GM12872 (cell line): Measurements from ENCODE around the gene ACTR1B.

ENCODE experiments used
- TF ChIP-seq, protein P1 (sequence below): IDR thresholded peaks from 3 replicates; pipeline ENCODE4 v1.5.1; 2011; ENCODE audit warnings: low read depth, mild to moderate bottlenecking, low read length, moderate library complexity; ENCODE audit not compliant: insufficient read depth

Gene ACTR1B

DNA sequence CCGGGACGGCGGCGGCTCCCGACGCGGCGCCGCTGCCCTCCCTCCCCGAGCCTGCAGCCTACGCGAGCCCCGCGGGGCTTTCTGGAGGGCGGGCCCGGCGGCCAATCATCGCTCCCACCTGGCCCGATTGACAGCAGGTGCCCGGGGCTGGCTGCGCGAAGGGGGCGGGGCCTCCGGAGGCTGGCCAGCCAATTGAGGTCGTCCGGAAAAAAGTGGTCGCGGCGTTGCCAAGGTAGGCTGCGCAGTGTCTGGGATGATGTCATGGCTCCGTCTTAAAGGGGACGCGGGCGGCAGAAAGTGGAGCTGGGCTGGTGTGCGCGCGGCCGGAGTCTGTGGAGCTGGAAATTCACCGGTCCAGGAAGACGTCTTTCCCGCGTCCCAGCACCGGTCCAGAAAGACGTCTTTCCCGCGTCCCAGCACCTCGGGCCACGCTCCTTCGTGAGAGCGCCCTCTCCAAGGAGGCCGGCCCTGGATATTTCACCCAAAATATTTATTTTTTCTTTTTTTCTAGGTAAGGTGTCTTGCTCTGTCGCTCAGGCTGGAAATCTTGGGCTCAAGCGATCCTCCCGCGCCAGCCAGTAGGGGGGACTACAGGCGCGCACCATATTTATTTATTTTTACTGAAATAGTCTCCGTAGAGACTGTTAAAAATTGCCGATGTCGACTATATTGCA, at the start of gene ACTR1B:
Gene ACTR1B (minus strand): TSS at position 83 of the 674 bp plus-strand sequence. CDS start 154 bp downstream, outside the sequence.
- TF ChIP-seq, protein P1, sequence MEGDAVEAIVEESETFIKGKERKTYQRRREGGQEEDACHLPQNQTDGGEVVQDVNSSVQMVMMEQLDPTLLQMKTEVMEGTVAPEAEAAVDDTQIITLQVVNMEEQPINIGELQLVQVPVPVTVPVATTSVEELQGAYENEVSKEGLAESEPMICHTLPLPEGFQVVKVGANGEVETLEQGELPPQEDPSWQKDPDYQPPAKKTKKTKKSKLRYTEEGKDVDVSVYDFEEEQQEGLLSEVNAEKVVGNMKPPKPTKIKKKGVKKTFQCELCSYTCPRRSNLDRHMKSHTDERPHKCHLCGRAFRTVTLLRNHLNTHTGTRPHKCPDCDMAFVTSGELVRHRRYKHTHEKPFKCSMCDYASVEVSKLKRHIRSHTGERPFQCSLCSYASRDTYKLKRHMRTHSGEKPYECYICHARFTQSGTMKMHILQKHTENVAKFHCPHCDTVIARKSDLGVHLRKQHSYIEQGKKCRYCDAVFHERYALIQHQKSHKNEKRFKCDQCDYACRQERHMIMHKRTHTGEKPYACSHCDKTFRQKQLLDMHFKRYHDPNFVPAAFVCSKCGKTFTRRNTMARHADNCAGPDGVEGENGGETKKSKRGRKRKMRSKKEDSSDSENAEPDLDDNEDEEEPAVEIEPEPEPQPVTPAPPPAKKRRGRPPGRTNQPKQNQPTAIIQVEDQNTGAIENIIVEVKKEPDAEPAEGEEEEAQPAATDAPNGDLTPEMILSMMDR, result peak; percentile 60

DNA sequence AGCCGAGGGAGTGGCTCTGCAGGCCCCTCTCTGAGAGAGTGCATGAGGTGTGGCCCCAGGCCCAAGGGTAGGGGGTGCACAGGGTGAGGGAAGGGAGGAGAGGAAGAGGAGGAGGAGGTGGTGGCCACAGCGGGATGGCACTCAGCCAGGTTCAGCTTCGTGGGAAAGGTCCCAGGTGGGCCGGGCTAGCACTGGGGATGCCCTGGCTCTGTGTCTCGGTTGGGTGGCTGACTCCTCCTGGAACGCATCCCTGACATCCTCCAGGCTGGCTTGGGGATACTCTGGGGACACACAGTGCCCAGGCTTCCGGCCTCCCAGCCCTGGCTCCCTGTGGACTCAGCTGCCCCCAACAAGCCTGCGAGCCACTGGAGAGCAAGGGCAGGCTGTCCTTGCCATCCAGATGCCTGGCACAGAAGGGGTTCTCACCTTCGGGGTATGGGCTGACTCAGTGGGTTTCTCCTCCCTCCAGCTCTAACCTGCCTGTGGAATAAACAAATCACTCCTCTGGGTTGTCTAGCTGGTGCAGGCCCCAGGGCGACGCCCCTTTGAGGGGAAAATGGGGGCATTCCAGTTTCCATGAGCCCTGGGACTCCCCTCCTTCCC, 49.0 kb upstream of the ACTR1B start:
- TF ChIP-seq, protein P1, result no peak

DNA sequence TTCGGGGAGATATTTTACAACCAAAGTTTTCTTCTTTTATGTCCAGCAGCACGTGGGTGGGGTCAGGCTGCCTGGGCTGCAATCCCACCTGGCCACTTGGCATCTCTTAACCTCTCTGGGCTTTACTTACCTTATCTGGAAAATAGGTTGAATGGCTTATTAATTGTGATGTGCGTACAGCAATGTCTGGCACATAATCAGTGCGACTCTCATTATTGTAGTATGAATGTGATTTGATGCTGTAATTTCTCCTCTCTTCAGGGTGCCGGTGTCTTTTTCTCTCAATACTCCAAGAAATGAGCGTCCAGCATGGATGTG, 47.5 kb upstream of the ACTR1B start:
- TF ChIP-seq, protein P1, result no peak

DNA sequence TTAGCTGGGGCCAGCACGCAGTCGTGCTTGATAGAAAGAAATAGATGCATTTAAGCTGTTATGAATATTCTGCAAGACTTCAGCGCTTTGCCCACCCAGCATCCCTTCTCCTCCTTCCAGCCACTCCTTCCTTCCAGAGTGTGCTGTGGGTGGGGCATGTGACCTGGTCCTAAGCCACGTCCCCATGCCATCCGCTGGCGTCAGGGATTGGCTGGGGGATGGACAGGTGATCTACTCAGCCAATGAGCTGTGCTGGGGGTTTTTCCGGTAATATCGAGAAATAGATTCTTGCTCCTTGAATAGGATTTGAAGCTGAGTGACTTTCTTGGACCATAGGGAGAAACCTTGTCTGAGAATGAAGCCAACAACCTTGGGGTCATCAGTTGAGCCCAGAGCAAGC, 44.8 kb upstream of the ACTR1B start:
- TF ChIP-seq, protein P1, result no peak

DNA sequence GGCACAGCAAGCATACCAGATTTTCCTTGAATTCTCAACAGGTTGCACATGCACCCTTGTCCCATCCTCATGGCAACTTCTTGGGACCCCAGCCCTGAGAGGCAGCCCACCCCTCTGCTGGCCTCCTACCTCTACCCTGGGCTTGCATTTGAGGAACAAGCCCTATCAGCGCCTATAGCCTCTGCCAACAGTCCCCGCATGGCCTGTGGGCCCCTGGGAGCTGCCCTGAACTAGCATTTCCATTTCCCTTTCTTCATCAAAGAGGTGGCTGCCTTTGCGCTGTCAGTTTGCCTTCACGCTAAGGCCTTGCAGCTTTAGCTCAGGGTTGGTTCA, 44.2 kb upstream of the ACTR1B start:
- TF ChIP-seq, protein P1, result no peak

DNA sequence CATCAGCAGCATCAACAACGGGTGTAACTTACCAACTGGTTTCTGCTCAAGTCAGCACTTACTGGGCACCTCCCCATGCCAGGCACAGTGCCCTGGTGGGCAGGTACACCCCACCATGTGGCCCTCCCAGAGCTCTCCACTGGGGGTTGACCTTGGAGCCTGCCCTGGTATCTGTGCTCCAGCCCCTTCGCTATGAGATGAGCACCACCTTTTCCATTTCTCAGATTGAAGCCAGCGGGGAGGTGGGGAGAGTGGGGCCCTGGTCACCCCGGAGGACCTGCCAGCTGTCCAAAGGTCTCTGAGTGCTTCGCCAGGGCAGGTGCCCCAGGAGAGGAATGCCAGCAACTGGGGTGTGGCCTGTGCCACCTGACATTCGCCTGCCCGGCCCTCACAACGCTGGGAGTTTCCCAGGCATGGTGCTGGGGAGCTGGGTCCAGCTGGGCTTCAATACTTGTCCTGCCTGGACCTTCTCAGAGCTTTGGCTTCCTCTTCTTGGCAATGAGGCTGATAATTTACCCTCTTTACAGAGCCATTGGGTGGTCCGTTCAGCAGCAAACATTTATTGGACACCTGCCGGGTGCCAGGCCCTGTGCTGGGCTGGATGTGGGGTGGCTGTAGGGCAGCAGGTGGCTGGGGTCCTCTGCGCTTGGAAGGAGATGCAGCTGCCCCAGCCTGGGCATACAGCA, 43.7 kb upstream of the ACTR1B start:
- TF ChIP-seq, protein P1, result no peak

DNA sequence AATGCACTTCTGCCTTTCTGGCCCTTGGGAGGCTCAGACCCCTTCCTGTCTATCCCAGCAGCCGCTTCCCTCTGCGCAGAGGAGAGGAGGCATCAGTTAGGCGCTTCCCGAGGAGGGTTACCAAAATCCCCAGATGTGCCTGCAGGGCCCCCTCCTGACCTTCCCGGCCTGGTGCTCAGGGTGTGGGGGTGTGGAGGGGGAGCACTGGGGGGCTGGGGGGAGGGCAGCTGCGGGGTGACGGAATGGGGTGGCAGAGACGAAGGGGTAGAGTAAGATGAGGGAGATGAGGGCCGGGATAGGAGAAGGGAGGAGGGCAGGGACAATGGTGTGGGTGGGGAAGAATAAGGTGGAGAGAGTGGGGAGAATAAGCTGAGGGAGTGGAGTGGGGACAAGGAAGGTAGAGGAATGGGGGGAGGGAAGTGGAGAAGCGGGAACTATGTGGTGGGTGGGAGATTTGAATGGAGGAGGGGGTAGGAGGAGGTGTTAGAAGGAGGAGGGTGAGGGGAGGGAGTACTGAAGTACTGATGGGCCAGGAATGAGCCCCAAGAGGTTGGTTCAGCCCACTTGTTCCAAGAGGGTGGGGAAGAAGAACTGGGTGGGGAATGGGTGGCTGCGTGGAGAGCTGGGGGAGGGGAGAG, 43.0 kb upstream of the ACTR1B start:
- TF ChIP-seq, protein P1, result no peak
